IPS-18c (cell line): ENCODE results near the gene AGAP1.

ENCODE experiments used
- H3K4me3 ChIP-seq: 2 replicates; pipeline ENCODE4 v1.7.0; 2013; ENCODE audit warnings: low read depth, mild to moderate bottlenecking, low read length, moderate library complexity; ENCODE audit not compliant: insufficient read depth
- H3K9me3 ChIP-seq: one replicate; pipeline ENCODE4 v1.6.1; 2013; ENCODE audit warnings: mild to moderate bottlenecking, low read length, moderate library complexity; ENCODE audit not compliant: control insufficient read depth, insufficient read depth

AGAP1 gene

GRCh38 chr2:235802542-235802941 is 308.7 kb downstream of the AGAP1 start:
- Histone ChIP-seq H3K4me3 (no peak overlapping the region), H3K9me3 (no peaks in the 10 kb centered on the region)

DNA sequence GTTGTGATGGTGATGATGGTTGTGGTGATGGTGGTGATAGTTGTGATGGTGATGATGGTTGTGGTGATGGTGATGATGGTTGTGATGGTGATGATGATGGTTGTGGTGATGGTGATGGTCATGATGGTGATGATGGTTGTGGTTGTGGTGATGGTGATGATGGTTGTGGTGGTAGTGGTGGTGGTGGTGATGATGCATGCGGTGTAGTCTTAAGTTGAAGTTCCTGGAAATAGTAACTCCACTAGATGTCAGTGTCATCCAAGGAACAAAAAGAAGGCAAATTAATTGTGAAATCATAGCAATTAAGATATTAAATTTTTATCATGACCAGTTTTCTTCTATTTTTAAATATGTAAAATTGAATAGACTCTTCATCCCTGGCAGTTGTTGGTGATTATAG is 309.2 kb downstream of the AGAP1 start:
- no peak overlapping the region; the same call in 1 of the 2 replicates for H3K4me3 ChIP-seq
- no peaks in the 10 kb centered on the region for H3K9me3 ChIP-seq

DNA sequence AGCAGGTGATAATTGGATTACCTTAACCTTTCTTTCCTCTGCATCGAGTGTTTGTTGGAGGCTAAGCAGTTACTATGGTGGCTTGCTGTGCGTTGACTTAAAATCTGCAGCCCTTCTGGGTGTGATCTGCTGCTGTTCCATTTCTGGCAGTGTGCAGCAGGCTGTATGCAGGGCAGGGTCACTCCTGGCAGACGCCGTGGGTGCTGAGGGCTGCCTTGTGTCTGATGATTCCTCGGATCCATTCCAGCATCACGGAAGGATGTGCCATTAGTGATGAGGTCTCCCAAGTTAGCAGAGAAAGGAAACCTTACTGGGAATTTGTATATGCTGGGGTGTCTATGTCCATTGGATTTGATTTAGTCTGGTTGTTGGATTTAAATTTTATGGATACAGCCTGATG is 310.8 kb downstream of the AGAP1 start:
- Histone ChIP-seq H3K4me3 (no peak overlapping the region), H3K9me3 (no peaks in the 10 kb centered on the region)

GRCh38 chr2:235806986-235807750 is 313.3 kb downstream of the AGAP1 start:
- no peaks in the 10 kb centered on the region for H3K9me3 ChIP-seq
- H3K4me3 ChIP-seq = no peak overlapping the region

DNA sequence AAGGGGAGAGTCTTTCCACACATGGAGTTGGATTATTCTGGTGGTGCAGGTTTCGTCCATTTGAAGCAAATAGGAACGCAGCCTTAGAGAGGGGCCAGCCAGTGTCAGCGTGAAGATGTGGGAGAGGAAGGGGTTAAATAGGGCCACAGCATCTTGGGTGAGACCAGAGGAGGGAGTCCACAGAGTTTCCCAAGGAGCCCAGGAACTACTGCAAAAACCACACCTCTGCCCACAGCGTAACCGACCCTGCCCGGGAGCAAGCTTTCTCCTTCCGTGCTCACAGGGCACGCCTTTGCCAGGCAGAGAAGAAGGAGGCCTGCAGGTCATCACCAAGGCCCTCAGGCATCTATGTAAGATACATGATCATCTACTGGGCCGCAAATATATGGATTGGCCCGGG is 314.5 kb downstream of the AGAP1 start:
- no peaks in the 10 kb centered on the region for H3K9me3 ChIP-seq
- H3K4me3 ChIP-seq = no peak overlapping the region

- Histone ChIP-seq H3K4me3 (no peak overlapping the region), H3K9me3 (no peaks in the 10 kb centered on the region)
Observed at GRCh38 chr2:235810252-235810651, 316.4 kb downstream of the AGAP1 start.

- no peaks in the 10 kb centered on the region for H3K9me3 ChIP-seq
- no peak overlapping the region for H3K4me3 ChIP-seq
Observed at GRCh38 chr2:235810846-235811245, 317.0 kb downstream of the AGAP1 start.

DNA sequence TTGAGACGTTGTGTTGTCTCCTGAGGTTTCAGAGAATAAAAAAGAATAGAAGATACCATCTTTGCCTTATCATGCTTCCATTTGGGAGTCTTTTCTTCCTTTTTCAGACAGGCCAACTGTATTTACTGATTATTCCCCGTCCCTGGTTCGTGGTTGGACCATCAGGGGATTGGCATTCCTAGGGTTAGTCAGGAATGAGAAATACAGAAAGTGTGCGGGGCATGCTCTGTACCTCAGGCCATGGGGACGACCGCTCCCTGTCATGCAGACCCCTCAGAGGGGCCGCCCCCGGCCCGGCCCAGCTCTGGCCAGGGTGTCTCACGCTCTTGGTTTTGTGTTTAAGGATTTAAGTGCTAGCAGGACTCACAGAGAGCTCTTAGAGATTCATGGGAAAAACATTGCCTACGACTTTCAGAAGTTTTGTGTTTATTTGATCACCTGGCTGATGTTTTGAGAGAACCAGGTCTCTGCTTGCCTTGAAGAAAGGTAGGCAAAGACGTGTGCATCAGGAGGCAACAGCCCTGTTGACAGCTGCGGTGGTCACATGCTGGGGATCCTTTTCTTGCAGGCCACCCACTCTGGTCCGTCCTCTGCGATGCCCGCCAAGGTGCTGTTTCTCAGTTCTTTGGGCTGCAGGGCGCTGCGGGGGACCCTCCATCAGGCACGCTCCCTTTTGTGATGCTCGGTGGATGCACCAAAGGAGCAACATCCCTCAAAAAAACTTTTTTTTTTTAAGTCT is 317.8 kb downstream of the AGAP1 start:
- Histone ChIP-seq H3K9me3 (no peaks in the 10 kb centered on the region), H3K4me3 (no peak overlapping the region)

DNA sequence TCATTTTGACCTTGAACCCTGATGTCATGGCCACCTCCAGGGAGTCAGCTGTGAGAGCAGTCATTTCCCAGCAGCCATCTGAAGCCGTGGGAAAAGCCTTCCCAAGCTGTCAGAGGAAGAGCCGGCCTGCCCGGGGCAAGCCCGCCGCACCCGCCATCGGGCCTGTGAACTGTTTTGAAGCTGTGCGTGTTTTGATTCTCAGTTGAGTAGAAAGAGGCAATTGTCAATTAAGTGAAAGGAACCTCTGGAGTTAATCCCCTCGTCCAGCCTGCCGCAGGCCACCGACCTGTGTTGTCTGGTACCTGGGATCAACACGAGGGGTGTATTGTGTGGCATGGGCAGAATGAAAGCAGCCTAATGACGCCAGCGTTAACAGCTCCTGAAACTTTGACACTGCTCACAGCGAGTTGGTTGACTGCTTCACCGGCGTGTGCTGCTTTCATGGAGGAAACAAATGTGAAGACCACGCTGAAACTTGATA is 318.4 kb downstream of the AGAP1 start:
- Histone ChIP-seq H3K4me3 (no peak overlapping the region), H3K9me3 (no peaks in the 10 kb centered on the region)

DNA sequence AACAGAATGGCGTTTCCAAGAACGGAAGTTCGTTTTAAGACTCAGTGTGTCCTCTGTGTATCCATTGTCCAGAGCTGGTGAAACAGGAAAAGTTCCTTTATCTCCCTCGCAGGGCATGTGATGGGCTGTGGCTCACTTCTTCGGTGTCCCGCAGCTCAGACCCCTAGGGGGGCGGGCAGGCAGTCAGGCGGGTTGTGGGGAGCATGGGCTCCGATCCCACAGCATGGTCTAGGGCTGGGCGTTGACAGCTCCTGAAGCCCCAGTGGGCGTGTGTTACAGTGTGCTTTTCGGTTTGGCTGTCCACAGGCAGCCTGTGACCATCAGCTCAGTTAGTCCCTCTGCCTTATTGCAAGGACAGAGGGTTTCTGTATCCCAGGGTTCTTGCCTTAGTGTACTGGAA is 319.6 kb downstream of the AGAP1 start:
- Histone ChIP-seq H3K4me3 (no peak overlapping the region), H3K9me3 (no peaks in the 10 kb centered on the region)

- no peak overlapping the region for H3K4me3 ChIP-seq
- no peaks in the 10 kb centered on the region for H3K9me3 ChIP-seq
Observed at GRCh38 chr2:235820571-235820970, 326.7 kb downstream of the AGAP1 start.

DNA sequence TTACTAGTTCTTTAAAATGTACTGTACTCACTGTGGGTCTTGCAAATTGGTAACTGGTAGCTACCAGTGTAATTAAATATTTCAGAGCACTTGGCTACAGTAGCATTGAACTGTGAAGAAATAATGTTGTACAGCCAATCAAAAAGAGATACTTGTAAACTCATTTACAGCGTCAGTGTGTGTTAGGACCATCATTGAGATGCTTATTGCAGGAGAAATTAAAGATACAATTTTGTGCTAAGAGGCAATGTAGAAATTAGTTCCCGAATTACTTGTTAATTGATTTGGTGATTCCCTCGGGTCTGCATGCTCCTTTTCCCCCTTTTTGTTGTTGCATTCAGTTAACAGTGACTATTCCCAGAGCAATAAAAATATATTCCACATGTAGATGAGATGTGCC is 330.5 kb downstream of the AGAP1 start:
- H3K4me3 ChIP-seq = no peak overlapping the region
- H3K9me3 ChIP-seq = no peaks in the 10 kb centered on the region

DNA sequence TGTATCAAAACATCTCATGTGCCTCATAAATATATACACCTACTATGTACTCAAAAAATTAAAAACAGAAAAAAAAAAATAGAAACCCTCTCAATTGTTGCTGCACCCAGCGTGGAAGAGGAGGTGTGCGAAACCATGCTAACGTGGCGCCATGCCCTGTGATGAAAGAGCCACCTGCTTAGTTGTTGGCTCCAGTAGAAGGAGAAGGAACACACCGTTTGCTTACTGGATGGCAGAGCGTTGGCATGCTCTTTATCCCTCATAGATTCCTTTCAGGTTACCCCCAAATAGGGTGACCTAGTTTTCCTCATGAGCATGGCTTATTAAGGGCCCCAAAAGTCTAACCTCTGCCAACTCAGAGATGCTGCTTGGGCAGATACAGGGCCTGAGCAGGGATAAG is 332.1 kb downstream of the AGAP1 start:
- H3K9me3 ChIP-seq = no peaks in the 10 kb centered on the region
- H3K4me3 ChIP-seq = no peak overlapping the region

- Histone ChIP-seq H3K4me3 (no peak overlapping the region), H3K9me3 (no peaks in the 10 kb centered on the region)
Observed at GRCh38 chr2:235826826-235827225, 333.0 kb downstream of the AGAP1 start.

DNA sequence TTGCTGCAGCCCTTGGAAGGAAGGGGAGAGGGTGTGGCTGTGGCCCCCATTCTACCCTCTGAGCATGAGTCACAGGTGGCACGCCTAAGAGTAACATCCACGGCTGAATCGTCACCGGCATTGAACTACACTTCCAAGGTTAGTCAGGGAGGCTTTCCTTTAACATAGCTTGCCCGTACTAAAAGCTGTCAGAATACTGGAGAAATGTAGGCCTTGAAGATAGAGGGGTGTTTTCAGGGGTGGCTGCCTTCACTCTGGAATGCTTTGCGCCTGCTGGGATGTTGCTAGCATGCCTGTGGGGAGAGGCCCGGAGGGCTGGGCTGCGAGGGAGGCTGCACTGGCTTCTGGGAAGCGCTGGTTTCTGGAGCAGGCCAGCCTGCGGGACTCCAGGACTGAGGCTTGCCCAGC is 333.7 kb downstream of the AGAP1 start:
- Histone ChIP-seq H3K4me3 (no peak overlapping the region), H3K9me3 (no peaks in the 10 kb centered on the region)

- H3K9me3 ChIP-seq = no peaks in the 10 kb centered on the region
- H3K4me3 ChIP-seq = no peak overlapping the region
Observed at GRCh38 chr2:235829726-235830125, 335.9 kb downstream of the AGAP1 start.

DNA sequence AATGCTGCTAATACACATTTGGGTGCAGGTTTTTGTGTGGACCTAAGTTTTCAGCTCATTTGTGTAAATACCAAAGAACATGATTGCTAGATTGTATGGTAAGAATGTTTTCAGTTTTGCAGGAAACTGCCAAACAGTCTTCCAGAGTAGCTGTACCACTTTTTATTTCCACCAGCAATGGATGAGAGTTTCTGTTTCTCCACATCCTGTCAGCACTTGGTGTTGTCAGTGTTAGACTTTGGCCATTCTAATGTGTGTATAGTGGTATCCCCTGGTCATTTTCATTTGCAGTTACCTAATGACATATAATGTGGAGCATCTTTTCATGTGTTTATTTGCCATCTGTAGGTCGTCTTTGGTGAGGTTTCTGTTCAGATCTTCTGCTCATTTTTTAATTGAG is 337.9 kb downstream of the AGAP1 start:
- H3K9me3 ChIP-seq = no peaks in the 10 kb centered on the region
- no peak overlapping the region for H3K4me3 ChIP-seq

GRCh38 chr2:235832941-235833340 is 339.1 kb downstream of the AGAP1 start:
- no peaks in the 10 kb centered on the region for H3K9me3 ChIP-seq
- no peak overlapping the region for H3K4me3 ChIP-seq
